Kidney (tissue), 14 donors: ENCODE results near the gene CALML3. TPM values are rescaled to one million over a fixed set of nuclear protein-coding genes. Genes with fewer than 3 reads are reported as not detected.
A peak's percentile ranks its signal among the peaks of the same experiment; 100 is the strongest.

Experiments used
- DNase-seq, 5 donors: peaks; one replicate each; pipeline ENCODE4 v3.0.0-alpha.2; 2013 to 2020
- FAIRE-seq: peaks from 2 replicates; lab custom pipeline; 2012; peaks lifted over from hg19 to GRCh38; lab: Jason Lieb, UNC
- H3K27ac ChIP-seq, 2 donors: one replicate each; pipeline ENCODE4 v1.7.0; 2013; ENCODE audit warnings: low read depth in 2 of 2, low read length in 2 of 2, inconsistent platforms in 1 of 2
- H3K27me3 ChIP-seq: one replicate; pipeline ENCODE4 v1.7.1; 2013; ENCODE audit warnings: low read length, inconsistent platforms; ENCODE audit not compliant: control insufficient read depth, insufficient read depth
- H3K36me3 ChIP-seq, 3 donors: one replicate each; pipeline versions ENCODE4 v1.7.0 to v1.7.1; 2013; ENCODE audit warnings: low read length in 3 of 3, control low read depth in 1 of 3, inconsistent platforms in 1 of 3; ENCODE audit not compliant: insufficient read depth in 3 of 3, control insufficient read depth in 2 of 3
- H3K4me1 ChIP-seq, 3 donors: one replicate each; pipeline versions ENCODE4 v1.7.0 to v1.7.1; 2013; ENCODE audit warnings: low read length in 3 of 3, inconsistent platforms in 1 of 3, low read depth in 1 of 3; ENCODE audit not compliant: control insufficient read depth in 2 of 3, insufficient read depth in 2 of 3
- H3K4me3 ChIP-seq, 3 donors: one replicate each; pipeline versions ENCODE4 v1.7.0 to v1.8.1; 2013; ENCODE audit warnings: low read length in 3 of 3, control low read depth in 1 of 3, inconsistent platforms in 1 of 3
- H3K9ac ChIP-seq, 3 donors: one replicate each; pipeline versions ENCODE4 v1.7.0 to v1.7.1; 2013; ENCODE audit warnings: low read length in 3 of 3, control low read depth in 1 of 3, inconsistent platforms in 1 of 3
- H3K9me3 ChIP-seq, 3 donors: one replicate each; pipeline versions ENCODE4 v1.7.0 to v1.7.1; 2013; ENCODE audit warnings: low read length in 3 of 3, control low read depth in 1 of 3, inconsistent platforms in 1 of 3; ENCODE audit not compliant: control insufficient read depth in 2 of 3, insufficient read depth in 1 of 3
- intact Hi-C: fragments of 100-400 bp; cut with DNase I; formaldehyde crosslinking; loops from one replicate; pipeline ENCODE4 v1.11.1; 2022
- polyA plus RNA-seq: library from polyadenylated mRNA; stranded (reverse); fragments of 350-450 nt; fragmentation: Illumina TruSeq; extraction: RNeasy Lipid Tissue Mini Kit (QIAGEN cat#74804); gene quantifications from one replicate; pipeline ENCODE4 v1.2.3, GENCODE V29; 2014; ENCODE audit warnings: low read depth, low replicate concordance; ENCODE audit not compliant: insufficient read depth
- total RNA-seq: library from RNA; stranded (reverse); fragmentation: NEBNext Ultra II Directional; extraction: Animal tissue kit (Norgen Biotek cat#: 25700); gene quantifications from one replicate; pipeline ENCODE4 v1.2.1, GENCODE V29; 2021
- TF ChIP-seq, protein P1 (sequence below): IDR thresholded peaks from 3 replicates; pipeline ENCODE4 v1.5.1; 2012; ENCODE audit warnings: mild to moderate bottlenecking, moderate library complexity, borderline replicate concordance; ENCODE audit not compliant: insufficient read depth; ENCODE audit errors: extremely low read depth
- donor health status: control.
- donor health status: control.
- donor health status: control.
- donor health status: control.
- donor health status: control.
- donor health status: DM: yes; HTN: yes; CAD: no.
- donor health status: Normal renal cell carcinoma (clear cell type).

CALML3 gene
- total and polyA plus RNA-seq, 2 donors from 2014 or later: 15.9 TPM; not detected in 1

DNA sequence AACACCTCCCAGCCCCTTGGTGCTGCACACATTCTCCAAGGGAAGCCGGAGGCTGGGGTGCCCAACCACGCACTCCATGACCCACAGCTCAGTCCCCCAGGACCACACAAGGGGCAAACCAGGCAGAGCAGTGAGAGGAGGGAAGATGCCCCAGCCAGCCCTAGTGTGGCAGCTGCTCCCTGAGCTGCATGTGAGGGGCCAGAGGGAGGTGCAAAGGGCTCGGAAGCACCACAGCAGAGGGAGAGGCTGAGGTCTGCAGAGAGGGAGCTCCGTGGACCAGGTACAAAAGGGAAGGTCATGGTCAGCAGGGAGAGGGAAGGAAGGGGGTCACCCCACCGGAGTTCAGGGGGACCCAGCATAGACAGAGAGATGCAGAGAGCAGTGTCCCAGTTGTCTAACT is 23.9 kb upstream of the CALML3 start:
- peaks cover 0 to 20% (median 6%) of the 10 kb centered on the region in 3 donors for H3K4me1 ChIP-seq
- no peaks in the 10 kb centered on the region for H3K27me3 ChIP-seq
- H3K27ac ChIP-seq: no peak overlapping the region
- H3K4me3 ChIP-seq: no peak overlapping the region
- no peak overlapping the region for H3K9ac ChIP-seq
- no peaks in the 10 kb centered on the region for H3K36me3 ChIP-seq
- intact Hi-C loops: no loop called here
- DNase-seq: peak in 2 of 5 donors; percentile 30 to 35
- FAIRE-seq: no peak
- H3K9me3 ChIP-seq: no peaks in the 10 kb centered on the region
- TF ChIP-seq, protein P1, sequence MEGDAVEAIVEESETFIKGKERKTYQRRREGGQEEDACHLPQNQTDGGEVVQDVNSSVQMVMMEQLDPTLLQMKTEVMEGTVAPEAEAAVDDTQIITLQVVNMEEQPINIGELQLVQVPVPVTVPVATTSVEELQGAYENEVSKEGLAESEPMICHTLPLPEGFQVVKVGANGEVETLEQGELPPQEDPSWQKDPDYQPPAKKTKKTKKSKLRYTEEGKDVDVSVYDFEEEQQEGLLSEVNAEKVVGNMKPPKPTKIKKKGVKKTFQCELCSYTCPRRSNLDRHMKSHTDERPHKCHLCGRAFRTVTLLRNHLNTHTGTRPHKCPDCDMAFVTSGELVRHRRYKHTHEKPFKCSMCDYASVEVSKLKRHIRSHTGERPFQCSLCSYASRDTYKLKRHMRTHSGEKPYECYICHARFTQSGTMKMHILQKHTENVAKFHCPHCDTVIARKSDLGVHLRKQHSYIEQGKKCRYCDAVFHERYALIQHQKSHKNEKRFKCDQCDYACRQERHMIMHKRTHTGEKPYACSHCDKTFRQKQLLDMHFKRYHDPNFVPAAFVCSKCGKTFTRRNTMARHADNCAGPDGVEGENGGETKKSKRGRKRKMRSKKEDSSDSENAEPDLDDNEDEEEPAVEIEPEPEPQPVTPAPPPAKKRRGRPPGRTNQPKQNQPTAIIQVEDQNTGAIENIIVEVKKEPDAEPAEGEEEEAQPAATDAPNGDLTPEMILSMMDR: no peak

DNA sequence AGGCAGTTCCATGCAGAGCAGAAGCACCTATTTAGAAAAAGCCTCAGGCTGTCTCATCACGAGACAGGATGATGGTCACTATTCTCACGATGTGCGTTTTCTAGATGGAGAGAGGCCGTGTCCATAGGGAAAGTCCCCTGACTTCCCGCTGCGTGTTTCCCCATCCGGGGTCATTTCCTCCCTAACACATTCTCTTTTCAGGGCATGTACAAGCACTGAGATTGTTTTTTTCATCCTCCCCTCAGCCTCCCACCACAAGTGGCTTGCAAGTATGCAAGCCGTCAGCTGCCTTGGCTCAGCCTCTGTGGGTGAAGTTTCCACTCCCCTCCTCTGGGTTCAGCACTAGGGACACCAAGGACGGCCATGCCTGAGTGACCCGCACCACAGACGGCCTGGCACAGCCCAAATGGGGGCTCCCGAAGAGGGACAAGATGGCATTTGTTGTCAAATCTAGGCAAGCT is 22.7 kb upstream of the CALML3 start:
- Histone ChIP-seq H3K27me3 (no peaks in the 10 kb centered on the region), H3K9me3 (no peaks in the 10 kb centered on the region), H3K27ac (no peak overlapping the region), H3K4me3 (no peak overlapping the region), H3K9ac (no peak overlapping the region), H3K36me3 (no peaks in the 10 kb centered on the region), H3K4me1 (peaks cover 0 to 20% (median 6%) of the 10 kb centered on the region in 3 donors)
- FAIRE-seq: no peak
- intact Hi-C loops: no loop called here
- peak in 4 of 5 donors; percentile 44 to 73 (median 54) for DNase-seq
- TF ChIP-seq, protein P1: no peak

DNA sequence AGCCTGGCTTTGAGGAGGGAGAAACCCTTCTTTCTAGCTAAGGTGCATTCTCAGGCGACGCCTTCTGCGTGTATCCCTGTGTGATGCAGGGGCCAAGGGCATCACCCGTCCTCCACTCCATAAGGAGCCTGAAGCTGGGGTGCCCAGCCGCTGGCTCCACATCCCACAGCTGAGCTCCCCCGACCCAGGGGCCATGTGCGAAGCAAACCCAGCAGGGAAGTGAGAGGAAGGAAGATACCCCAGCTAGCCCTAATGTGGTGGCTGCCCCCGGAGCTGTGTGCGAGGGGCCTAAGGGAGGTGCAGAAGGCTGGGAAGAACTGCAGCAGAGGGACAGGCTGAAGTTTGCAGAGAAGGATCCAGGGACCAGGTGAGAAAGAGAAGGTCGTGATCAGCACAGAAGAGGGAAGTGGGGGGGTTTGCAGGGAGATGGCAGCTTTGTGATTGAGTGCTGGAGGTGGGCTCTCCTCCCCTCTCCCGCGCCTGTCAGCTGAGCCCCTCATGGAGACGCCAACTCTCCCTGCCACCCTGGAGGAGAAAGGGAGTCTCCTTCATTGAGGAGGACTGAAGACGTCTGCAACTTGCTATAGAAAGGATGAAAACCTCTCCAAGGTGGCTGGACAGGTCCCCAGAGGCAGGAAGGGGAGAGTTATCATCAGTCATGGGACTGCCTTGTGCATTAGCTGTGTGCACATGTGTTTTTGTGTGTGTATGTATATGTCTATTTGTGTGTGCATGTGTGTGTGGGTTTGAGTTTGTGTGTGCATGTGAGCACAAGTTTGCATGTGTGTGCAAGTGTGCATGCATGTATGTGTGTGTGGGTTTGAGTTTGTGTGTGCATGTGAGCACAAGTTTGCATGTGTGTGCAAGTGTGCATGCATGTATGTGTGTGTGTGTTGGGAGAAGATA is 21.9 kb upstream of the CALML3 start:
- TF ChIP-seq, protein P1: no peak
- intact Hi-C loops: no loop called here
- peak in 2 of 5 donors; percentile 31 to 63 for DNase-seq
- Histone ChIP-seq H3K36me3 (no peaks in the 10 kb centered on the region), H3K9ac (no peak overlapping the region), H3K4me3 (no peak overlapping the region), H3K27me3 (no peaks in the 10 kb centered on the region), H3K4me1 (peaks cover 3 to 18% (median 6%) of the 10 kb centered on the region in 3 donors), H3K27ac (no peak overlapping the region), H3K9me3 (no peaks in the 10 kb centered on the region)
- FAIRE-seq: no peak
